Osteocyte (in vitro differentiated cells): ENCODE results near the gene DDX24. TPM values are rescaled to one million over a fixed set of nuclear protein-coding genes. Genes with fewer than 3 reads are reported as not detected.

Source experiments
- DNase-seq: peaks from one replicate; pipeline ENCODE4 v3.0.0; 2021; ENCODE audit warnings: mixed read lengths; ENCODE audit not compliant: unreplicated experiment; ENCODE audit errors: extremely low spot score
- H3K27ac Mint-ChIP-seq: one replicate; pipeline ENCODE4 v1.8.0; 2021; ENCODE audit warnings: mild to moderate bottlenecking, mixed read lengths; ENCODE audit not compliant: unreplicated experiment
- H3K27me3 Mint-ChIP-seq: one replicate; pipeline ENCODE4 v1.8.0; 2021; ENCODE audit warnings: mixed read lengths; ENCODE audit not compliant: unreplicated experiment
- H3K36me3 Mint-ChIP-seq: one replicate; pipeline ENCODE4 v1.8.0; 2021; ENCODE audit warnings: mixed read lengths; ENCODE audit not compliant: unreplicated experiment
- H3K4me1 Mint-ChIP-seq: one replicate; pipeline ENCODE4 v1.8.0; 2021; ENCODE audit warnings: mixed read lengths; ENCODE audit not compliant: unreplicated experiment
- H3K4me3 Mint-ChIP-seq: one replicate; pipeline ENCODE4 v1.8.0; 2021; ENCODE audit warnings: mild to moderate bottlenecking, moderate library complexity, mixed read lengths; ENCODE audit not compliant: unreplicated experiment
- H3K9me3 Mint-ChIP-seq: one replicate; pipeline ENCODE4 v1.8.0; 2021; ENCODE audit warnings: mixed read lengths; ENCODE audit not compliant: unreplicated experiment
- total RNA-seq: library from RNA; stranded (reverse); gene quantifications from 2 replicates; pipeline ENCODE4 v1.2.1, GENCODE V29; 2021
- TF ChIP-seq, protein P1 (sequence below): fragments of 200-600 bp; sonication (generic); IDR thresholded peaks from 2 replicates; pipeline ENCODE4 v1.5.0; 2021; ENCODE audit warnings: antibody characterized with exemption, mild to moderate bottlenecking, moderate library complexity

DDX24 gene
- total RNA-seq, 1 donor from 2014 or later: 167 TPM

DNA sequence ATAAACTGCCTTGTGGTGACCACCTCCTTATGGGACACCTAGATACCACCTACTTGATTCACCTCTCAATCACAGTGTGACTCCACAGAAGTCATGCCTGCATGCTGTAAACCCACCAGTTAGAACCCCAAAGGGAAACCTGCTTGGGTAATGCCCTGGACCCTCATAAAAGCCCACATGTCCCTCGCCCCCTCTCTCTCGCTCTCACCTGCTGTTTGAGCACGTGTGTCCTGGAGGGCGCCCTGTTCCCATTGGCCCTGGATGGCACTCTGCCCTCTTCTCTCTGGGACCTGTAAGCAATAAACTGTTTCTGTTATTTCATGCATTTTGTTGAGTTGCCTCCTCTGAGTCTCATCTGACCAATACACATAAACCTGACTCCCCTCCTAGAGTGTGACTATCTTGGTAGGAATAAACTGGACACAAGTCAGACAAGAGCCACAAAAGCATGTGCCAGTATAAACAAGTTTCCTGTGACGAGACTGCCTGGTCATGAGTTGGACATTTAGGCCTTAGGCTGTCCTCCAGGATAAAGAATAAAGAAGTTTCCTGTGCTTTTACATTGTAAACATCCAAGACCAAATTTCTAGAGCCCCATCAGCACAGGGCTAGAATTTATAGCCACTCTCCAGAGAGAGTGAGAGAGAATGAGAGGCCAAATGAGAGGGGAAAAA is 39.8 kb upstream of the DDX24 start:
- no peak overlapping the region for H3K4me3 Mint-ChIP-seq
- H3K36me3 Mint-ChIP-seq: no peaks in the 10 kb centered on the region
- peaks cover 11% of the 10 kb centered on the region for H3K27me3 Mint-ChIP-seq
- H3K9me3 Mint-ChIP-seq: peaks cover 6% of the 10 kb centered on the region
- H3K4me1 Mint-ChIP-seq: peaks cover 16% of the 10 kb centered on the region
- peak overlapping the region; percentile 29 for H3K27ac Mint-ChIP-seq
- TF ChIP-seq, protein P1, sequence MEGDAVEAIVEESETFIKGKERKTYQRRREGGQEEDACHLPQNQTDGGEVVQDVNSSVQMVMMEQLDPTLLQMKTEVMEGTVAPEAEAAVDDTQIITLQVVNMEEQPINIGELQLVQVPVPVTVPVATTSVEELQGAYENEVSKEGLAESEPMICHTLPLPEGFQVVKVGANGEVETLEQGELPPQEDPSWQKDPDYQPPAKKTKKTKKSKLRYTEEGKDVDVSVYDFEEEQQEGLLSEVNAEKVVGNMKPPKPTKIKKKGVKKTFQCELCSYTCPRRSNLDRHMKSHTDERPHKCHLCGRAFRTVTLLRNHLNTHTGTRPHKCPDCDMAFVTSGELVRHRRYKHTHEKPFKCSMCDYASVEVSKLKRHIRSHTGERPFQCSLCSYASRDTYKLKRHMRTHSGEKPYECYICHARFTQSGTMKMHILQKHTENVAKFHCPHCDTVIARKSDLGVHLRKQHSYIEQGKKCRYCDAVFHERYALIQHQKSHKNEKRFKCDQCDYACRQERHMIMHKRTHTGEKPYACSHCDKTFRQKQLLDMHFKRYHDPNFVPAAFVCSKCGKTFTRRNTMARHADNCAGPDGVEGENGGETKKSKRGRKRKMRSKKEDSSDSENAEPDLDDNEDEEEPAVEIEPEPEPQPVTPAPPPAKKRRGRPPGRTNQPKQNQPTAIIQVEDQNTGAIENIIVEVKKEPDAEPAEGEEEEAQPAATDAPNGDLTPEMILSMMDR: no peak
- no peak for DNase-seq

- Mint-ChIP-seq H3K36me3 (no peaks in the 10 kb centered on the region), H3K27me3 (peaks cover 11% of the 10 kb centered on the region), H3K27ac (no peak overlapping the region), H3K4me1 (peaks cover 23% of the 10 kb centered on the region), H3K9me3 (peaks cover 6% of the 10 kb centered on the region), H3K4me3 (no peak overlapping the region)
- DNase-seq: no peak
- TF ChIP-seq, protein P1: no peak
These were observed 38.1 kb upstream of the DDX24 start for GRCh38 chr14:94119071-94119470.

- Mint-ChIP-seq H3K27me3 (peaks cover 11% of the 10 kb centered on the region), H3K4me3 (no peak overlapping the region), H3K27ac (no peak overlapping the region), H3K4me1 (peaks cover 23% of the 10 kb centered on the region), H3K36me3 (no peaks in the 10 kb centered on the region), H3K9me3 (peaks cover 6% of the 10 kb centered on the region)
- DNase-seq: no peak
- TF ChIP-seq, protein P1: no peak
These were observed 36.9 kb upstream of the DDX24 start for GRCh38 chr14:94117856-94118255.

DNA sequence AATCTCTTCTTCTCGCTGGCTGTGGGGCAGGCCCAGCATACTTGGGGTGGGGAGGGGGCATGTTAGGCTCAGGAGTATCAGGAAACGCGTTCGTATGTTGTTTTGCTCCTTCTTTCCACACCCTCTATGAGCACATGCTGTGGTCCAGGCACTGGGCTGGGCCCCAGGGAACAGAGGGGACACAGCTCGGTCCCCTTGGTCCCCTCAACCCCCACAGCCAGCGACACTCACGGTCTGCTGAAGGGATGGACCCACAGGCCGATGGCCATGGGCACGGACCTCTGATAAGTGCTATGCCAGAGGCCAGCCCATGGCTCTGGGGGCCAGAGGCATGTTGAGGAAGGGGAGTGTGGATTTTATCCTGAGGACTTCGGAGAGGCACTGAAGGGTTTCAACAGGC is 35.7 kb upstream of the DDX24 start:
- H3K4me3 Mint-ChIP-seq: no peak overlapping the region
- no peaks in the 10 kb centered on the region for H3K36me3 Mint-ChIP-seq
- peaks cover 11% of the 10 kb centered on the region for H3K27me3 Mint-ChIP-seq
- H3K4me1 Mint-ChIP-seq: peaks cover 18% of the 10 kb centered on the region
- TF ChIP-seq, protein P1: no peak
- H3K27ac Mint-ChIP-seq: no peak overlapping the region
- DNase-seq: no peak
- H3K9me3 Mint-ChIP-seq: peaks cover 6% of the 10 kb centered on the region

- TF ChIP-seq, protein P1: no peak
- Mint-ChIP-seq H3K36me3 (no peaks in the 10 kb centered on the region), H3K4me3 (no peak overlapping the region), H3K4me1 (peaks cover 8% of the 10 kb centered on the region), H3K27me3 (peaks cover 11% of the 10 kb centered on the region), H3K9me3 (peaks cover 2% of the 10 kb centered on the region), H3K27ac (no peak overlapping the region)
- DNase-seq: no peak
These were observed 34.6 kb upstream of the DDX24 start for GRCh38 chr14:94115631-94116030.
